SU-DHL-6 (cell line): ENCODE data around the gene ANKS1A.

Experiments used
- H2AFZ ChIP-seq: fragments of 200-600 bp; sonication (generic); 2 replicates; pipeline ENCODE4 v1.6.1; 2014; ENCODE audit warnings: low read depth, mild to moderate bottlenecking, moderate library complexity, mixed read lengths, antibody characterized with exemption, low read length; ENCODE audit not compliant: severe bottlenecking
- H3F3A ChIP-seq: fragments of 200-600 bp; shearing (Covaris generic); 2 replicates; pipeline ENCODE4 v1.6.0; 2016; ENCODE audit warnings: antibody characterized with exemption, mild to moderate bottlenecking; ENCODE audit not compliant: insufficient read depth
- H3K27ac ChIP-seq: fragments of 200-600 bp; sonication (generic); 2 replicates; pipeline ENCODE4 v1.5.1; 2016; ENCODE audit warnings: low read depth, mild to moderate bottlenecking, low read length, moderate library complexity, mixed read lengths
- H3K27me3 ChIP-seq: fragments of 200-600 bp; sonication (generic), shearing (Covaris generic); 2 replicates; pipeline ENCODE4 v1.6.0; 2014; ENCODE audit warnings: mild to moderate bottlenecking, low read length
- H3K36me3 ChIP-seq: fragments of 200-600 bp; sonication (generic); 2 replicates; pipeline ENCODE4 v1.6.1; 2014; ENCODE audit warnings: mild to moderate bottlenecking, low read length, mixed read lengths
- H3K4me2 ChIP-seq: fragments of 300-600, 200-600 bp; shearing (Covaris generic), sonication (generic); 2 replicates; pipeline ENCODE4 v1.6.0; 2014; ENCODE audit warnings: low read length, low read depth, mild to moderate bottlenecking; ENCODE audit not compliant: poor library complexity, severe bottlenecking
- H3K4me3 ChIP-seq: fragments of 200-600 bp; sonication (generic); 2 replicates; pipeline ENCODE4 v1.5.1; 2014; ENCODE audit warnings: antibody characterized with exemption, low read length, mild to moderate bottlenecking, mixed read lengths; ENCODE audit not compliant: insufficient read depth, poor library complexity, severe bottlenecking
- H3K79me2 ChIP-seq: fragments of 200-600 bp; sonication (generic); 2 replicates; pipeline ENCODE4 v1.6.1; 2014; ENCODE audit warnings: mild to moderate bottlenecking, low read length, moderate library complexity; ENCODE audit not compliant: insufficient read depth
- H3K9ac ChIP-seq: fragments of 200-600 bp; sonication (generic); 2 replicates; pipeline ENCODE4 v1.7.0; 2014; ENCODE audit warnings: mild to moderate bottlenecking, low read length
- H3K9me2 ChIP-seq: fragments of 200-600 bp; sonication (generic); replicated peaks from 2 replicates; pipeline ENCODE4 v1.6.1; 2014; ENCODE audit warnings: low read length; ENCODE audit not compliant: insufficient read depth
- H3K9me3 ChIP-seq: fragments of 200-600 bp; sonication (generic); 2 replicates; pipeline ENCODE4 v1.6.1; 2014; ENCODE audit warnings: low read length, mixed read lengths; ENCODE audit not compliant: insufficient read depth
- H4K20me1 ChIP-seq: fragments of 200-600 bp; sonication (generic); 2 replicates; pipeline ENCODE4 v1.6.1; 2014; ENCODE audit warnings: low read depth, mild to moderate bottlenecking, antibody characterized with exemption, low read length, moderate library complexity, mixed read lengths
- CTCF ChIP-seq: fragments of 200-600 bp; sonication (generic); IDR thresholded peaks from one replicate; pipeline ENCODE4 v1.5.1; 2017; ENCODE audit warnings: antibody characterized with exemption, mild to moderate bottlenecking, low read length, moderate library complexity; ENCODE audit not compliant: insufficient read depth, poor library complexity, severe bottlenecking
- EZH2phosphoT487 ChIP-seq: fragments of 200-600 bp; sonication (generic), shearing (Covaris generic); conservative IDR thresholded peaks from 2 replicates; pipeline ENCODE4 v1.6.1; 2018; ENCODE audit warnings: mild to moderate bottlenecking, antibody characterized with exemption, low read length, moderate library complexity, mixed read lengths

Gene ANKS1A

GRCh38 chr6:35068206-35068605, 179.2 kb downstream of the ANKS1A start:
- Histone ChIP-seq H3K27ac (no peak overlapping the region), H3K27me3 (no peaks in the 10 kb centered on the region), H2AFZ (no peak overlapping the region), H3K9ac (no peak overlapping the region), H3K4me2 (no peak overlapping the region), H3K79me2 (no peaks in the 10 kb centered on the region), H4K20me1 (no peaks in the 10 kb centered on the region), H3K36me3 (no peaks in the 10 kb centered on the region), H3K4me3 (no peak overlapping the region), H3F3A (no peaks in the 10 kb centered on the region), H3K9me2 (no peaks in the 10 kb centered on the region), H3K9me3 (no peaks in the 10 kb centered on the region)
- no peak for TF ChIP-seq CTCF
- no peak for TF ChIP-seq EZH2phosphoT487

- Histone ChIP-seq H3K27me3 (no peaks in the 10 kb centered on the region), H3F3A (no peaks in the 10 kb centered on the region), H3K9me3 (no peaks in the 10 kb centered on the region), H3K36me3 (no peaks in the 10 kb centered on the region), H4K20me1 (no peaks in the 10 kb centered on the region), H3K4me2 (no peak overlapping the region), H3K4me3 (no peak overlapping the region), H2AFZ (no peak overlapping the region), H3K9me2 (no peaks in the 10 kb centered on the region), H3K27ac (no peak overlapping the region), H3K79me2 (no peaks in the 10 kb centered on the region), H3K9ac (no peak overlapping the region)
- no peak for TF ChIP-seq CTCF
- no peak for TF ChIP-seq EZH2phosphoT487
Measured at GRCh38 chr6:35068644-35069043, 179.6 kb downstream of the ANKS1A start.

- no peaks in the 10 kb centered on the region for H3K27me3 ChIP-seq
- no peaks in the 10 kb centered on the region for H3K36me3 ChIP-seq
- no peak overlapping the region for H3K4me2 ChIP-seq
- H3K9ac ChIP-seq: no peak overlapping the region
- no peaks in the 10 kb centered on the region for H3K9me2 ChIP-seq
- H3K9me3 ChIP-seq: no peaks in the 10 kb centered on the region
- no peaks in the 10 kb centered on the region for H3K79me2 ChIP-seq
- H4K20me1 ChIP-seq: no peaks in the 10 kb centered on the region
- H3K27ac ChIP-seq: no peak overlapping the region
- no peaks in the 10 kb centered on the region for H3F3A ChIP-seq
- no peak overlapping the region for H2AFZ ChIP-seq
- no peak overlapping the region for H3K4me3 ChIP-seq
- TF ChIP-seq CTCF: no peak
- TF ChIP-seq EZH2phosphoT487: no peak
Measured at GRCh38 chr6:35069262-35069661, 180.2 kb downstream of the ANKS1A start.
